ENCODE data around the gene TAT. TPM values are rescaled to one million over a fixed set of nuclear protein-coding genes. Genes with fewer than 3 reads are reported as not detected.

Gene TAT
- total RNA-seq, 1 donor from 2014 or later: not detected

DNA sequence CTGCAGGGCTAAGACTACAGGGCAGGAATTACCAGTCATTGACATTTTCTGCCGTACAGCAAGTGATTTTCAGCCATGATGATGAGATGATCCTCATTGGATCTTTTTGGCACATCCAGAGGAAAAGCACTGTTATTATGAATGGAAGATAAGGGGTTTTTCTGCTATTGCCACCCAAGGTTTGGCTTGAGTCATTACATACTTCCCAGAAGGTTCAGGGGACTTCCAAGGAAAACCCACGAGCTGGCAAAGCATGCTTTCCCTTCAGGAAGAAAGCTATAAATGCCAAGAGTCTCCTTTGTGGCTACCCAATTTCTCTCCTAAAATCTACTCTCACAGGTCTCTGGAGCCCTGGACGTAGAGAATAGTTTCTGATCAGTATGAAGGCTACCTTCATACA, 44.5 kb downstream of the TAT start:
- no peak overlapping the region for H2AFZ ChIP-seq (replicated peaks)
- H3K79me2 ChIP-seq (ENCODE audit: low read depth): no peaks in the 10 kb centered on the region
- H3K27ac ChIP-seq: no peak overlapping the region
- H4K20me1 ChIP-seq (ENCODE audit: low read depth): no peaks in the 10 kb centered on the region
- no peak overlapping the region for H3K4me2 ChIP-seq
- DNase-seq (ENCODE audit: low spot score): no peak
- no peaks in the 10 kb centered on the region for H3K27me3 ChIP-seq
- Mint-ChIP-seq H3K36me3 (peaks cover 2% of the 10 kb centered on the region), H3K27me3 (ENCODE audit: insufficient read depth, low read depth) (peaks cover 3% of the 10 kb centered on the region), H3K27ac (no peak overlapping the region), H3K4me1 (no peaks in the 10 kb centered on the region), H3K4me3 (no peak overlapping the region), H3K9me3 (no peaks in the 10 kb centered on the region)
- TF ChIP-seq EZH2phosphoT487 (IDR thresholded peaks at IDR 0.05) (no peak), CTCF (IDR thresholded peaks at IDR 0.05) (no peak), EZH2 (IDR thresholded peaks at IDR 0.05) (no peak)
- no peaks in the 10 kb centered on the region for H3K4me1 ChIP-seq
- no peaks in the 10 kb centered on the region for H3F3A ChIP-seq (ENCODE audit: low read depth)
- no peak overlapping the region for H3K9ac ChIP-seq
- H3K9me3 ChIP-seq (ENCODE audit: low read depth): no peaks in the 10 kb centered on the region
- H3K36me3 ChIP-seq: no peaks in the 10 kb centered on the region
- H3K4me3 ChIP-seq: no peak overlapping the region

- Histone ChIP-seq H3K9me3 (ENCODE audit: low read depth) (no peaks in the 10 kb centered on the region), H3K27ac (no peak overlapping the region), H3K27me3 (peaks cover 24% of the 10 kb centered on the region), H3K4me1 (peaks cover 17% of the 10 kb centered on the region), H3K4me2 (no peak overlapping the region), H2AFZ (replicated peaks) (no peak overlapping the region), H3K4me3 (no peak overlapping the region), H4K20me1 (ENCODE audit: low read depth) (peaks cover 4% of the 10 kb centered on the region), H3K79me2 (ENCODE audit: low read depth) (no peaks in the 10 kb centered on the region), H3K36me3 (no peaks in the 10 kb centered on the region), H3K9ac (no peak overlapping the region), H3F3A (ENCODE audit: low read depth) (peaks cover 22% of the 10 kb centered on the region)
- Mint-ChIP-seq H3K9me3 (no peaks in the 10 kb centered on the region), H3K27me3 (ENCODE audit: insufficient read depth, low read depth) (peaks cover 5% of the 10 kb centered on the region), H3K4me3 (no peak overlapping the region), H3K4me1 (peaks cover 22% of the 10 kb centered on the region), H3K36me3 (no peaks in the 10 kb centered on the region), H3K27ac (no peak overlapping the region)
- no peak for DNase-seq (ENCODE audit: low spot score)
- TF ChIP-seq EZH2 (IDR thresholded peaks at IDR 0.05) (no peak), CTCF (IDR thresholded peaks at IDR 0.05) (no peak), EZH2phosphoT487 (IDR thresholded peaks at IDR 0.05) (no peak)
These were observed 48.0 kb downstream of the TAT start for GRCh38 chr16:71528863-71529262.

DNA sequence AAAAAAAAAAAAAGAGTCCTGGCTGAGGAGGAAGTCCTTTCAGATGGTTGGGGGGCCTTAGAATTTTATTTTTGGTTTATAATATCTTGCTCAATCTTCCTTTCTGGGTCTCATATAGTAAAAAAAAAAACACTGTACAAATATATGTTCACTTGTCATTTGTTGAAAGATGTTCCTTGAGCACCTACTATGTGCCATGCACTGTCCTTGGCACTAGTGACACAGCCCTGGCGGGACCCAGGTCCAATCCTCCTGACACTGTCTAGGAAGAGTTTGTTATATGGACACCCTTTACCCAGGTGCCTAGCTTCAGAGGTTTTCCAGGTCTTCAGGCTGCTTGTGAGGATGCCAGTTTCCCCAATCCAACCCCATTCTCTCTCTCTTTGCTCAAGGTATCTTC, 48.6 kb downstream of the TAT start:
- H3K4me3 Mint-ChIP-seq: no peak overlapping the region

More for the DNA sequence above, 48.6 kb downstream of the TAT start:
- H3K27ac Mint-ChIP-seq: no peak overlapping the region
- Histone ChIP-seq H3F3A (ENCODE audit: low read depth) (peaks cover 22% of the 10 kb centered on the region), H2AFZ (replicated peaks) (no peak overlapping the region), H3K4me3 (no peak overlapping the region), H3K9me3 (ENCODE audit: low read depth) (no peaks in the 10 kb centered on the region), H3K79me2 (ENCODE audit: low read depth) (no peaks in the 10 kb centered on the region), H3K4me2 (no peak overlapping the region), H3K36me3 (no peaks in the 10 kb centered on the region), H3K4me1 (peaks cover 17% of the 10 kb centered on the region), H3K27me3 (peaks cover 24% of the 10 kb centered on the region), H3K27ac (no peak overlapping the region), H3K9ac (no peak overlapping the region), H4K20me1 (ENCODE audit: low read depth) (peaks cover 4% of the 10 kb centered on the region)
- no peak for TF ChIP-seq EZH2 (IDR thresholded peaks at IDR 0.05)
- TF ChIP-seq EZH2phosphoT487 (IDR thresholded peaks at IDR 0.05): no peak
- no peak for TF ChIP-seq CTCF (IDR thresholded peaks at IDR 0.05)
- H3K36me3 Mint-ChIP-seq: no peaks in the 10 kb centered on the region
- peaks cover 5% of the 10 kb centered on the region for H3K27me3 Mint-ChIP-seq (ENCODE audit: insufficient read depth, low read depth)
- no peaks in the 10 kb centered on the region for H3K9me3 Mint-ChIP-seq
- peaks cover 22% of the 10 kb centered on the region for H3K4me1 Mint-ChIP-seq
- no peak for DNase-seq (ENCODE audit: low spot score)

All from neural progenitor cell (in vitro differentiated cells).